ENCODE data around the gene HIPK2.

- TF ChIP-seq CTCF (IDR thresholded peaks at IDR 0.05) (no peak), POLR2A (IDR thresholded peaks at IDR 0.05) (no peak)
These were observed 116.8 kb downstream of the HIPK2 start for GRCh38 chr7:139661043-139661440.

Data from body of pancreas (tissue), 4 donors.